SK-N-SH (cell line): ENCODE data around the gene DIP2A.

Experiments
- CTCF ChIP-seq: fragments of 200-600 bp; sonication (generic); IDR thresholded peaks from 2 replicates; pipeline ENCODE4 v1.6.1; 2017; ENCODE audit warnings: antibody characterized with exemption, mild to moderate bottlenecking, moderate library complexity
- ELF1 ChIP-seq: IDR thresholded peaks from 2 replicates; pipeline ENCODE4 v1.4.0; 2012
- EP300 ChIP-seq, 2 experiments: IDR thresholded peaks; 2 replicates each; pipeline versions ENCODE4 v1.4.0 to v1.6.1; 2012; ENCODE audit warnings: borderline replicate concordance in 1 of 2, low read depth in 1 of 2, low read length in 1 of 2
- EZH2phosphoT487 ChIP-seq: fragments of 200-600 bp; sonication (generic); IDR thresholded peaks from 2 replicates; pipeline ENCODE4 v1.6.1; 2017; ENCODE audit warnings: low read depth, mixed run types, mild to moderate bottlenecking, antibody characterized with exemption, moderate library complexity, borderline replicate concordance
- POLR2AphosphoS5 ChIP-seq: IDR thresholded peaks from 2 replicates; pipeline ENCODE4 v1.6.1; 2012; ENCODE audit warnings: low read depth, low read length
- REST ChIP-seq: IDR thresholded peaks from 2 replicates; pipeline ENCODE4 v1.6.1; 2012; ENCODE audit warnings: mild to moderate bottlenecking, low read depth, low read length, moderate library complexity
- SIN3A ChIP-seq: IDR thresholded peaks from 2 replicates; pipeline ENCODE4 v1.6.1; 2012; ENCODE audit warnings: low read depth, mild to moderate bottlenecking, low read length, moderate library complexity, borderline replicate concordance
- SMC3 ChIP-seq: IDR thresholded peaks from 2 replicates; pipeline ENCODE4 v1.6.1; 2012; ENCODE audit warnings: low read depth, low read length, improper control_type of control experiment

DNA sequence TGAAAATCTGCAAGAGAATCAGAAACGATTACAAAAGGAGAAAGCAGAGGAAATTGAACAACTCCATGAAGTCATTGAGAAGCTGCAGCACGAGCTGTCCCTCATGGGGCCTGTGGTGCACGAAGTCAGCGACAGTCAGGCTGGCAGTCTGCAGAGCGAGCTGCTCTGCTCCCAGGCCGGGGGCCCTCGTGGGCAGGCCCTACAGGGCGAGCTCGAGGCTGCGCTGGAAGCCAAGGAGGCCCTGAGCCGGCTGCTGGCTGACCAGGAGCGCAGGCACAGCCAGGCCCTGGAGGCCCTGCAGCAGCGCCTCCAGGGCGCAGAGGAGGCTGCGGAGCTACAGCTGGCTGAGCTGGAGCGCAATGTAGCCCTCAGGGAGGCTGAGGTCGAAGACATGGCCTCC, 47.5 kb upstream of the DIP2A start:
- no peak for TF ChIP-seq SMC3
- no peak for TF ChIP-seq CTCF
- TF ChIP-seq EP300 (IDR thresholded peaks at IDR 0.05; ENCODE audit: borderline replicate concordance in 1 of 2, low read depth in 1 of 2, low read length in 1 of 2): no peak
- no peak for TF ChIP-seq REST
- TF ChIP-seq POLR2AphosphoS5: no peak
- TF ChIP-seq SIN3A: no peak
- TF ChIP-seq EZH2phosphoT487: no peak
- TF ChIP-seq ELF1: no peak
